RWPE2 (cell line): Measurements from ENCODE around the gene EIF4H.
"Not testable (repeated sequence)": the region's sequence is repeated elsewhere in the genome, so short reads cannot be mapped to it uniquely, and the experiment has no call there.

Experiments used
- ATAC-seq: fragments of 200-7000 bp; cut with Tn5 transposase; 3 replicates; pipeline ENCODE4 v1.9.1; 2021; ENCODE audit warnings: low read depth
- DNase-seq: peaks from one replicate; pipeline ENCODE4 v3.0.0-alpha.2; 2020; ENCODE audit warnings: low spot score
- H3K27ac ChIP-seq: fragments of 450-650 bp; 2 replicates; pipeline ENCODE4 v1.5.1; 2017; ENCODE audit warnings: mild to moderate bottlenecking; ENCODE audit not compliant: poor library complexity, severe bottlenecking
- H3K27me3 ChIP-seq: fragments of 250-450 bp; sonication (Bioruptor Pico); 2 replicates; pipeline ENCODE4 v1.5.1; 2021; ENCODE audit warnings: mild to moderate bottlenecking, moderate library complexity; ENCODE audit not compliant: insufficient read depth, poor library complexity, severe bottlenecking
- H3K36me3 ChIP-seq: fragments of 250-450 bp; sonication (Bioruptor Pico); 2 replicates; pipeline ENCODE4 v1.5.1; 2020; ENCODE audit warnings: low read depth, mild to moderate bottlenecking, moderate library complexity
- H3K4me1 ChIP-seq: fragments of 250-450 bp; sonication (Bioruptor Pico); 2 replicates; pipeline ENCODE4 v1.5.1; 2021; ENCODE audit warnings: mild to moderate bottlenecking, moderate library complexity; ENCODE audit not compliant: insufficient read depth, poor library complexity, severe bottlenecking
- H3K4me3 ChIP-seq: fragments of 250-450 bp; sonication (Bioruptor Pico); 2 replicates; pipeline ENCODE4 v1.5.1; 2021; ENCODE audit warnings: mild to moderate bottlenecking, moderate library complexity; ENCODE audit not compliant: severe bottlenecking
- H3K9me3 ChIP-seq: fragments of 250-450 bp; sonication (Bioruptor Pico); 2 replicates; pipeline ENCODE4 v1.5.1; 2021; ENCODE audit warnings: mild to moderate bottlenecking, moderate library complexity; ENCODE audit not compliant: severe bottlenecking
- TF ChIP-seq, protein P1 (sequence below): fragments of 450-650 bp; IDR thresholded peaks from one replicate; pipeline ENCODE4 v1.5.1; 2017; ENCODE audit warnings: mild to moderate bottlenecking, moderate library complexity; ENCODE audit not compliant: poor library complexity, severe bottlenecking

EIF4H gene

DNA sequence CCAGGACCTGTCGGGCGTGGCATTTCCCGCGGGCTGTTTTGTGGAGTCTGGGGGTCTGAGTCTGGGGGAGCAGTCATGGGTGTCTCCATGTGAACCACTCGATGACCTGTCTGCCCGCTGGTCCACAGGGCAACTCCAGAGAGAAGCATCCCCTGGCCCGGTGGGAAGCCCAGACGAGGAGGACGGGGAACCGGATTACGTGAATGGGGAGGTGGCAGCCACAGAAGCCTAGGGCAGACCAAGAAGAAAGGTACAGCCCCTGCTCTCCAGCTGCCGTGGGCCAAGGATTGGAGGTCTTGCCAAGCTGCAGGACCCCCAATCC lies 50.3 kb downstream of the EIF4H start:
- Histone ChIP-seq H3K4me3 (no peak overlapping the region), H3K27ac (no peak overlapping the region), H3K36me3 (peaks cover 11% of the 10 kb centered on the region; the same call in 1 of the 2 replicates), H3K4me1 (no peaks in the 10 kb centered on the region), H3K9me3 (no peaks in the 10 kb centered on the region), H3K27me3 (no peaks in the 10 kb centered on the region)
- ATAC-seq (no peak), DNase-seq (no peak)
- TF ChIP-seq, protein P1, sequence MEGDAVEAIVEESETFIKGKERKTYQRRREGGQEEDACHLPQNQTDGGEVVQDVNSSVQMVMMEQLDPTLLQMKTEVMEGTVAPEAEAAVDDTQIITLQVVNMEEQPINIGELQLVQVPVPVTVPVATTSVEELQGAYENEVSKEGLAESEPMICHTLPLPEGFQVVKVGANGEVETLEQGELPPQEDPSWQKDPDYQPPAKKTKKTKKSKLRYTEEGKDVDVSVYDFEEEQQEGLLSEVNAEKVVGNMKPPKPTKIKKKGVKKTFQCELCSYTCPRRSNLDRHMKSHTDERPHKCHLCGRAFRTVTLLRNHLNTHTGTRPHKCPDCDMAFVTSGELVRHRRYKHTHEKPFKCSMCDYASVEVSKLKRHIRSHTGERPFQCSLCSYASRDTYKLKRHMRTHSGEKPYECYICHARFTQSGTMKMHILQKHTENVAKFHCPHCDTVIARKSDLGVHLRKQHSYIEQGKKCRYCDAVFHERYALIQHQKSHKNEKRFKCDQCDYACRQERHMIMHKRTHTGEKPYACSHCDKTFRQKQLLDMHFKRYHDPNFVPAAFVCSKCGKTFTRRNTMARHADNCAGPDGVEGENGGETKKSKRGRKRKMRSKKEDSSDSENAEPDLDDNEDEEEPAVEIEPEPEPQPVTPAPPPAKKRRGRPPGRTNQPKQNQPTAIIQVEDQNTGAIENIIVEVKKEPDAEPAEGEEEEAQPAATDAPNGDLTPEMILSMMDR: no peak

DNA sequence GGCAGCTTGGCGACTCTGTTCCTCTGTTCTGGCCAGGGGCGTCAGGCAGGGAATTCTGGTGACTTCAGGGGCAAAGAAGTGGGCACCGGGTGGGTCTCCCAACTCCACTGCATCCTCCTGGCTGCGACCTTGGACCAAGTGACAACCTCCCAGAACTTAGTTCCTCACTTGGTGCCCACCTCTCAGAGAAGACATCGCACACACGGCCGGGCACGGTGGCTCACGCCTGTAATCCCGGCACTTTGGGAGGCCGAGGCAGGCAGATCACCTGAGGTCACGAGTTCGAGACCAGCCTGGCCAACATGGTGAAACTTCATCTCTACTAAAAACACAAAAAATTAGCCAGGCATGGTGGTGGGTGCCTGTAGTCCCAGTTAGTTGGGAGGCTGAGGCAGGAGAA lies 50.8 kb downstream of the EIF4H start:
- H3K27ac ChIP-seq, ATAC-seq, H3K4me3 ChIP-seq: not testable (repeated sequence)

DNA sequence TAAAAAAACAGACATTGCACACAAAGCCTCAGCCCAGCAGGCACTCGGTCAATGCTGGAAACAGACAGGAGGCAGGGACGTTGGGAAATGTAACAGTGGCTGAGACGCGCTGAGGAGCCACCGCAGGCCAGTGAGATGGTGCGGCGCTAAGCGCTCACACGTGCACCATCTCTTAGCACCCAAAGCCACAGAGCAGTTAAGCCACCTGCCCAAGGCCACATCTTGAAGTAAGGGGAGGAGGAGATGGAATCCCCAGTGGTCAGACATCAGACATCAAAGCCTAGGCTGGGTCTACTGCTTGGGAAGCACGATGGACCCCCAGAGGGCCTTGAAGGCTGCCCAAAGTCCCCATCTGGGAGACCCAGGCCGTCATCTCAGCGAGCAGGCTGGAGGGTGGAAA lies 51.2 kb downstream of the EIF4H start:
- Histone ChIP-seq H3K4me1 (no peaks in the 10 kb centered on the region), H3K4me3 (no peak overlapping the region), H3K27ac (no peak overlapping the region), H3K36me3 (peaks cover 16% of the 10 kb centered on the region; the same call in 1 of the 2 replicates), H3K27me3 (no peaks in the 10 kb centered on the region), H3K9me3 (no peaks in the 10 kb centered on the region)
- TF ChIP-seq, protein P1: no peak
- ATAC-seq (no peak), DNase-seq (no peak)

More for the DNA sequence above, 50.8 kb downstream of the EIF4H start:
- not testable (repeated sequence) for H3K27me3 ChIP-seq, H3K9me3 ChIP-seq, H3K4me1 ChIP-seq, DNase-seq
- H3K36me3 ChIP-seq: peaks cover 15% of the 10 kb centered on the region; the same call in 1 of the 2 replicates

DNA sequence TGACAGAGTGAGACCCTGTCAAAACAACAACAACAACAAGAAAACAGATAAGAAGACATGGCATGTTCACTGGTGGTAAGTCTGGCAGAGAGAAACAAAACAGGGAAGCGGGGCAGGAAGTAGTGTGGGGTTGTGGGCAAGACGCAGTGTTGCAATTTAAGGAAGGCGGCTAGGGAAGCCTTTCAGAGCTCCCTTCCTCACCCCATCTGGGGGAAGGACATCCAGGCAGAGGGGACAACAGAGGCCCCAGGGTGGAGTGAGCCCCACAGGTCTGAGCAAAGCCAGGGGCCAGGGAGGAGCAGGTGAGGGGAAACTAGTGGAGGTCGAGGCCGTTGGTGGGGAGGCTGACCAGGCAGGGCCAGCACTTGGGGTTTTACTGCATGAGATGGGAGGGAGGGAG lies 52.5 kb downstream of the EIF4H start:
- H3K27ac ChIP-seq: no peak overlapping the region

DNA sequence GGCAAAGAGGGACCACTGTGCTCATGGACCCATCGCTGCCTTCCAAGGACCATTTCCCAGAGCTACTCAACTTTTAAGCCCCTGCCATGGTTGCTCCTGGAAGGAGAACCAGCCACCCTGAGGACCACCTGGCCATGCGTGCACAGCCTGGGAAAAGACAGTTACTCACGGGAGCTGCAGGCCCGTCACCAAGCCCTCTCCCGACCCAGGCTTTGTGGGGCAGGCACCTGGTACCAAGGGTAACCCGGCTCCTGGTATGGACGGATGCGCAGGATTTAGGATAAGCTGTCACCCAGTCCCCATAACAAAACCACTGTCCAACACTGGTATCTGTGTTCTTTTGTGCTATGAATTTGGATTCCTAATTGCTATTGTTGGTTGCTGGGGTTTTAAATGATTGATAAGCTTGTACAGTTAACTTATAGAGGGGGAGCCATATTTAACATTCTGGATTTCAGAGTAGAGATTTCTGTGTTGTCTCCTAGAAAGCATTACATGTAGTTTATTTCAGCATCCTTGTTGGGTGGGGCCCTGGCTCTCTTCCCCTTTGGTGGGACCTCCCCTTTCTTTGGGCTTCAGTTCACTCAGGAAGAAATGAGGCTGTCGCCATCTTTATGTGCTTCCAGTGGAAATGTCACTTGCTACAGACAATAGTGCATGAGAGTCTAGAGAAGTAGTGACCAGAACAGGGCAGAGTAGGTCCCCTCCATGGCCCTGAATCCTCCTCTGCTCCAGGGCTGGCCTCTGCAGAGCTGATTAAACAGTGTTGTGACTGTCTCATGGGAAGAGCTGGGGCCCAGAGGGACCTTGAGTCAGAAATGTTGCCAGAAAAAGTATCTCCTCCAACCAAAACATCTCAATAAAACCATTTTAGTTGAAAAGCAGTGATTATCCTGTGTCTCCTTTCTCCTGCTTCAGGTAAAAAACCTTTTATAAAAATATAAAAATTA lies 55.1 kb downstream of the EIF4H start:
- Histone ChIP-seq H3K9me3 (no peaks in the 10 kb centered on the region), H3K4me3 (no peak overlapping the region), H3K36me3 (peaks cover 49% of the 10 kb centered on the region), H3K4me1 (no peaks in the 10 kb centered on the region), H3K27me3 (no peaks in the 10 kb centered on the region), H3K27ac (no peak overlapping the region)
- ATAC-seq (no peak), DNase-seq (no peak)
- TF ChIP-seq, protein P1: no peak

More for the DNA sequence above, 52.5 kb downstream of the EIF4H start:
- H3K9me3 ChIP-seq: no peaks in the 10 kb centered on the region
- TF ChIP-seq, protein P1: no peak
- no peaks in the 10 kb centered on the region for H3K27me3 ChIP-seq
- ATAC-seq (no peak), DNase-seq (no peak)
- H3K36me3 ChIP-seq: peaks cover 26% of the 10 kb centered on the region
- no peaks in the 10 kb centered on the region for H3K4me1 ChIP-seq
- no peak overlapping the region for H3K4me3 ChIP-seq
